CD8-positive, alpha-beta memory T cell (primary cell): ENCODE data around the gene TES. TPM values are rescaled to one million over a fixed set of nuclear protein-coding genes. Genes with fewer than 3 reads are reported as not detected.
A peak's percentile ranks its signal among the peaks of the same experiment; 100 is the strongest.

Experiments used
- CTCF ChIA-PET: fragments of 350-600 bp; sonication (Branson Sonifier 250); formaldehyde crosslinking; loops from one replicate; lab custom pipeline; 2021; ENCODE audit warnings: antibody characterized with exemption; lab: Charles Lee
- POLR2A ChIA-PET: fragments of 350-600 bp; sonication (Branson Sonifier 250); formaldehyde crosslinking; loops from one replicate; lab custom pipeline; 2021; ENCODE audit warnings: antibody characterized with exemption; lab: Charles Lee
- DNase-seq, 5 donors: peaks; one replicate each; pipeline versions ENCODE4 v3.0.0 to v3.0.0-alpha.2; 2020 to 2022; ENCODE audit warnings: mixed read lengths in 1 of 5
- H3K27ac ChIP-seq: one replicate; pipeline ENCODE4 v1.7.0; 2013; ENCODE audit warnings: low read depth, mild to moderate bottlenecking, low read length, moderate library complexity
- H3K27me3 ChIP-seq: 2 replicates; pipeline ENCODE4 v1.7.0; 2013; ENCODE audit warnings: low read length, mild to moderate bottlenecking; ENCODE audit not compliant: insufficient read depth, poor library complexity, severe bottlenecking
- H3K36me3 ChIP-seq: 2 replicates; pipeline ENCODE4 v1.7.0; 2013; ENCODE audit warnings: mild to moderate bottlenecking, low read length, moderate library complexity; ENCODE audit not compliant: insufficient read depth
- H3K4me1 ChIP-seq: 2 replicates; pipeline ENCODE4 v1.7.0; 2013; ENCODE audit warnings: mild to moderate bottlenecking, low read length, moderate library complexity; ENCODE audit not compliant: insufficient read depth
- H3K4me3 ChIP-seq: 2 replicates; pipeline ENCODE4 v1.7.0; 2013; ENCODE audit warnings: mild to moderate bottlenecking, low read length
- H3K9me3 ChIP-seq: 2 replicates; pipeline ENCODE4 v1.7.0; 2013; ENCODE audit warnings: mild to moderate bottlenecking, low read length
- H3K27ac Mint-ChIP-seq, 8 donors: one replicate each; pipeline ENCODE4 v1.8.0; 2020 to 2021; ENCODE audit warnings: mixed read lengths in 8 of 8, mild to moderate bottlenecking in 6 of 8, inconsistent platforms in 3 of 8, moderate library complexity in 3 of 8
- H3K27me3 Mint-ChIP-seq, 2 donors: one replicate each; pipeline ENCODE4 v1.8.0; 2020 to 2021; ENCODE audit warnings: mixed read lengths in 2 of 2, mild to moderate bottlenecking in 1 of 2, moderate library complexity in 1 of 2
- H3K36me3 Mint-ChIP-seq, 3 donors: one replicate each; pipeline ENCODE4 v1.8.0; 2020 to 2021; ENCODE audit warnings: mixed read lengths in 3 of 3, inconsistent platforms in 1 of 3, mild to moderate bottlenecking in 1 of 3
- H3K4me1 Mint-ChIP-seq, 3 donors: one replicate each; pipeline ENCODE4 v1.8.0; 2020 to 2021; ENCODE audit warnings: mixed read lengths in 3 of 3, inconsistent platforms in 1 of 3, mild to moderate bottlenecking in 1 of 3
- H3K4me3 Mint-ChIP-seq, 7 donors: one replicate each; pipeline ENCODE4 v1.8.0; 2020 to 2021; ENCODE audit warnings: mixed read lengths in 7 of 7, mild to moderate bottlenecking in 6 of 7, moderate library complexity in 4 of 7, inconsistent platforms in 2 of 7
- H3K9me3 Mint-ChIP-seq, 5 donors: one replicate each; pipeline ENCODE4 v1.8.0; 2020 to 2022; ENCODE audit warnings: mixed read lengths in 5 of 5, mild to moderate bottlenecking in 3 of 5, moderate library complexity in 2 of 5, inconsistent platforms in 1 of 5
- polyA plus RNA-seq: library from polyadenylated mRNA; unstranded; fragments of 300-500 nt; fragmentation: Illumina TruSeq; gene quantifications from one replicate; pipeline ENCODE4 v1.2.3, GENCODE V29; 2021
- total RNA-seq, 2 experiments: library from RNA; stranded (reverse); gene quantifications; one replicate each; pipeline ENCODE4 v1.2.3, GENCODE V29; 2021

The TES gene
- total and polyA plus RNA-seq, 3 experiments from 2014 or later: 58.4 to 193 (median 59.0) TPM

DNA sequence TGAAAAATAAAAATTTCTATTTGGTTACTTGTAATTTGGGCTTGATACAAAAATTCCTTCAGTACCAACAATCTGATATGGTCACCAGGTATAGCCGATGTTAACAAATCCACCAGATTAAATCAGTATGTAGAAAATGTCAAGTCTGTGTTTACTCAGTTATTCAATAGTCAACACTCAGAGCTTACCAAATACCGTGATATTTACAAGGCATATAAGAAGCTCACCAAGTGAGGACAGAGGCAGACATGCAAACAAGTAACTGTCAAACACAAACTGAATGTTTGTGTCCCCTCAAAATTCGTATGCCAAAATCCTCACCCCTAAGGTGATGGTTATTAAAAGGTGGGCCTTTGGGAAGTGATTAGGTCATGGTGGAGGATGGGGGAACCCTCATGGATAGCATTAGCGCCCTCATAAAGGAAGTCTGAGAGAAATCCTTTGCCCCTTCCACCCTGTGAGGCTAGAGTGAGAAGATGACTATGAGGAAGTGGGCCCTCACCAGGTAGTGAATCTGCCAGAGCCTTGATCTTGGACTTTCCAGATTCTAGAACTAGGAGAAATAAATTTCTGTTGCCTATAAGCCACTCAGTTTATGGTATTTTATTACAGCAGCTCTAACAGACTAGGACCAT lies 63.1 kb downstream of the TES start:
- DNase-seq: no peak
- no peaks in the 10 kb centered on the region for H3K27me3 ChIP-seq
- peak overlapping the region in 1 of 8 donors; percentile 31 for H3K27ac Mint-ChIP-seq
- CTCF ChIA-PET: no interaction called here
- no peaks in the 10 kb centered on the region for H3K9me3 ChIP-seq
- no peaks in the 10 kb centered on the region for H3K4me1 ChIP-seq
- H3K4me3 ChIP-seq: no peak overlapping the region
- no peaks in the 10 kb centered on the region for H3K4me1 Mint-ChIP-seq
- H3K4me3 Mint-ChIP-seq: no peak overlapping the region
- no peaks in the 10 kb centered on the region for H3K9me3 Mint-ChIP-seq
- H3K36me3 ChIP-seq: no peaks in the 10 kb centered on the region
- no peaks in the 10 kb centered on the region for H3K36me3 Mint-ChIP-seq
- no peak overlapping the region for H3K27ac ChIP-seq
- POLR2A ChIA-PET: no interaction called here
- peaks cover 9 to 47% of the 10 kb centered on the region in 2 donors for H3K27me3 Mint-ChIP-seq

DNA sequence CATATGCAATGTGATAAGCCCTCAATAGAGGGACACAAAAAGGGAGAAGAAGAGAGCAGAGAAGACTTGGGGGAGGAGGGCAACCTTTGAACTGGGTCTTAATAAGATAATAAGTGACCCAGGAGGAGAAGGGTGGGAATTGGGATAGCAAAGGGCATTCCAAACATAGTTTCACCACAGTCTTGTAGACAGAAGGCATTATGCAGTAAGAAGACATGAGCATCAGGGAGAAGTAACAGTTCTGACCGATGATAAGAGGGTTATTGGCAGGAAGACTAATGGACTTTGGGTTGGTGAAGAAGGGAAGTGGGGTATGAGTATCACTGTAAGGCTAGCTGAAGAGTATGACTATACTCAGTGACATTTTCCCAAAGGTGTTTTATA lies 63.6 kb downstream of the TES start:
- no peaks in the 10 kb centered on the region for H3K9me3 Mint-ChIP-seq
- H3K4me3 Mint-ChIP-seq: no peak overlapping the region
- H3K4me3 ChIP-seq: no peak overlapping the region
- POLR2A ChIA-PET: no interaction called here
- no peaks in the 10 kb centered on the region for H3K9me3 ChIP-seq
- CTCF ChIA-PET: no interaction called here
- no peaks in the 10 kb centered on the region for H3K36me3 Mint-ChIP-seq
- H3K27ac Mint-ChIP-seq: peak overlapping the region in 1 of 8 donors; percentile 31
- H3K4me1 Mint-ChIP-seq: no peaks in the 10 kb centered on the region
- peaks cover 5 to 44% of the 10 kb centered on the region in 2 donors for H3K27me3 Mint-ChIP-seq
- no peak overlapping the region for H3K27ac ChIP-seq
- H3K4me1 ChIP-seq: no peaks in the 10 kb centered on the region
- DNase-seq: no peak
- no peaks in the 10 kb centered on the region for H3K36me3 ChIP-seq
- H3K27me3 ChIP-seq: no peaks in the 10 kb centered on the region

DNA sequence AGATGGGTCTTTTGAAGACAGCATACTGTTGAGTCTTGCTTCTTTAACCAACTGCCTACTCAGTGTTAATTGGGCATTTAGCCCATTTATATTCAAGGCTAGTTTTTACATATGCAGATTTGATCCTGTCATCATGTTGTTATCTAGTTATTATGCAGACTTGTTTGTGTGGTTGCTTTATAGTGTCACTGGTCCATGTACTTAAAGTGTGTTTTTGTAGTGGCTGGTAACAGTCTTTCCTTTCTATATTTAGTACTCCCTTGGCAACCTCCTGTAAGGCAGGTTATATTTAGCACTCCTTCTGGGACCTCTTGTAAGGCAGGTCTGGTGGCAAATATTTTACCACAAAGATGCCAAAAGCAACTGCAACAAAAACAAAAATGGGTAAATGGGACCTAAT lies 66.7 kb downstream of the TES start:
- H3K36me3 ChIP-seq: no peaks in the 10 kb centered on the region
- H3K27ac ChIP-seq: no peak overlapping the region
- Mint-ChIP-seq H3K36me3 (no peaks in the 10 kb centered on the region), H3K4me1 (no peaks in the 10 kb centered on the region), H3K27me3 (peaks cover 2 to 41% of the 10 kb centered on the region in 2 donors), H3K27ac (peak overlapping the region in 1 of 8 donors; percentile 5), H3K4me3 (no peak overlapping the region), H3K9me3 (no peaks in the 10 kb centered on the region)
- H3K4me1 ChIP-seq: no peaks in the 10 kb centered on the region
- DNase-seq: no peak
- no peak overlapping the region for H3K4me3 ChIP-seq
- ChIA-PET POLR2A (no interaction called here), CTCF (no interaction called here)
- no peaks in the 10 kb centered on the region for H3K27me3 ChIP-seq
- H3K9me3 ChIP-seq: no peaks in the 10 kb centered on the region

DNA sequence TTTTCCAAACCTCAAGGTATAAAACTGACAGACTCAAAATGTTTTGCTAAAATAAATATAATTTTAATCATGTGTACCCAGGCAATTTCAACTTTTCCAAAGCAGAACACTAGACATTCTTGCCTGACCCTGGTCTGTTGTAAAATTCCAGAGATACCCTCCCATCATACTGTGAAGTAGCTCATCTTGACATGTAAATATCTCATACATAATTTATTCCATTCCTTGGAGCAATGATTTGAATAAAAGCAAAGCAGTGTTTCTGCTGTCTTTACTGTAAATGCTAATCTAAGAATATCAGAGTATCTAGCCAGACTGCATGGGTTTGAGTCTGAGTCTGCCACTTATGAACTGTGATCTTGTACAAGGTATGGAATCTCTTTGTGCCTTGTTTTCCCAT lies 68.9 kb downstream of the TES start:
- ChIA-PET CTCF (no interaction called here), POLR2A (no interaction called here)
- no peaks in the 10 kb centered on the region for H3K36me3 Mint-ChIP-seq
- no peak for DNase-seq
- no peak overlapping the region for H3K27ac ChIP-seq
- H3K36me3 ChIP-seq: no peaks in the 10 kb centered on the region
- H3K27ac Mint-ChIP-seq: no peak overlapping the region
- no peak overlapping the region for H3K4me3 Mint-ChIP-seq
- H3K27me3 ChIP-seq: no peaks in the 10 kb centered on the region
- H3K9me3 ChIP-seq: no peaks in the 10 kb centered on the region
- no peaks in the 10 kb centered on the region for H3K4me1 ChIP-seq
- no peak overlapping the region for H3K4me3 ChIP-seq
- no peaks in the 10 kb centered on the region for H3K4me1 Mint-ChIP-seq
- no peaks in the 10 kb centered on the region for H3K9me3 Mint-ChIP-seq
- H3K27me3 Mint-ChIP-seq: peaks cover 2 to 41% of the 10 kb centered on the region in 2 donors

DNA sequence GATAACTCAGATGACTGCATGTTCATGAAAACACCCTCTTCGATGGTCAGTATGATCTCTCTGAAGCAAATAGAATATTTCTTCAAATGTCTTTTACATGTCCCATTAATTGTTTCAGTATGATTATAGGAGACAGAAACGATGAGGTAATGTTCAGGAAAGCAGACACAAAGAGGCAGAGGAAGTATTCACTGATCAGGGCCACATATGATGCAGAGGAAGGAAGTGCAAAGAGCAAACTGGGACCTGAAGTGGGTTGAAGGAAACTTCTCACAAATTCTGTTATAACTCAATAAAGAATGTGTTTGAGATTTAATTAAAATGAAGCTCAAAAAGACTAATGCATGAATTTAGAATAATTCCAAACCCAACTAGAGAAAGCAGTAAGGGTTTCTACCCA lies 70.5 kb downstream of the TES start:
- POLR2A ChIA-PET: no interaction called here
- CTCF ChIA-PET: no interaction called here

DNA sequence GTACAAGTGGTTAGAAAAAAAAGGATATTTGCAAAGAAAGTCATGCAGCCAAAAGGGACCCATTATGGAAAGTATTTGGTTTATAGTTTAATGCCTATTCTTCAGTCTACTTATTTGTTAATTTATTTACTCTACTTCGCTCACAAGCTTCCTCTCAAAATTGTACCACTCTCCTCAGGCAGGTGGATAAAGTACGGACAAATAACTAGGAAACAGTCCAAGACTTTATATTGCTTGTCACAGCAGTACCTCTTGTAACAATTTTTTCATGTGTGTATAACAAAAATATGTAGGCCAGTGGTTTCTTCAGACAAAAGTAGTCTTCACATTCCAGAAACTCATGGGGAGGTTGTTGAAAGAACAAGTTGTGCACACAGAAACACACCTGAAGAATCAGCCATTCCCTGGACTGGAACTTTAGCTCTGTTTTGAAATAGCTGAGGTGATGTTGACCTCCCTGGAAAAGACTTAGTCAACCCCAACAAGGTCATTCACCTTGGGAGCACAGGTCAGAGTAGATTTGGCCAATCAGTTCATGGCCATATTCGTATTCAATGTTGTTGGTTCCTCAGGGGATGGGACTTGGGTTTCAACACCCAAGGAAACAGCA lies 73.4 kb downstream of the TES start:
- H3K27ac ChIP-seq: no peak overlapping the region
- ChIA-PET CTCF (no interaction called here), POLR2A (no interaction called here)
- Mint-ChIP-seq H3K27ac (no peak overlapping the region), H3K27me3 (peaks cover 8 to 22% of the 10 kb centered on the region in 2 donors), H3K36me3 (no peaks in the 10 kb centered on the region), H3K4me1 (no peaks in the 10 kb centered on the region), H3K4me3 (no peak overlapping the region), H3K9me3 (no peaks in the 10 kb centered on the region)
- no peak for DNase-seq
- H3K4me3 ChIP-seq: no peak overlapping the region
- H3K36me3 ChIP-seq: no peaks in the 10 kb centered on the region
- no peaks in the 10 kb centered on the region for H3K9me3 ChIP-seq
- H3K4me1 ChIP-seq: no peaks in the 10 kb centered on the region
- no peaks in the 10 kb centered on the region for H3K27me3 ChIP-seq

More for the DNA sequence above, 70.5 kb downstream of the TES start:
- no peak overlapping the region for H3K4me3 Mint-ChIP-seq
- Histone ChIP-seq H3K9me3 (no peaks in the 10 kb centered on the region), H3K27me3 (no peaks in the 10 kb centered on the region), H3K27ac (no peak overlapping the region), H3K36me3 (no peaks in the 10 kb centered on the region), H3K4me3 (no peak overlapping the region), H3K4me1 (no peaks in the 10 kb centered on the region)
- H3K4me1 Mint-ChIP-seq: no peaks in the 10 kb centered on the region
- no peak for DNase-seq
- H3K36me3 Mint-ChIP-seq: no peaks in the 10 kb centered on the region
- H3K9me3 Mint-ChIP-seq: no peaks in the 10 kb centered on the region
- no peak overlapping the region for H3K27ac Mint-ChIP-seq
- peaks cover under 1 to 45% of the 10 kb centered on the region in 2 donors for H3K27me3 Mint-ChIP-seq

DNA sequence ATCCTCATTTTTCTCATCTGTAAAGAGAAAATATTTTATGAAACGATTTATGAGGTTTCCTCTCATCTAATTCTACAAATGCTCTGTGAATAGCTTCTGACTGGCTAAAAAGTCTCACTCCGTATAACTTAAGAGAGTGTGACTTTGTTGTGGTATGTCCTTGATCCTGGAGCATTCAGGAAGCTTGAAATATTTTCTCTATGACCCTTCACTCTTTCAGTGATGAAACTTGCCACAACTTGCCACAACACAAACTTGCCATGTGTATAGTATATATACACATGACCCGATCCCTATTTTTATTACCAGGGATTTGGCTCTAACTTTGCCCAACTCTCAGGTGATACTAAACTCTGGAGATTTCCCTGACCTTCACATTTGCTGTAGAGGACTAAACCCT lies 74.1 kb downstream of the TES start:
- H3K4me1 ChIP-seq: no peaks in the 10 kb centered on the region
- H3K27ac ChIP-seq: no peak overlapping the region
- H3K9me3 ChIP-seq: no peaks in the 10 kb centered on the region
- ChIA-PET POLR2A (no interaction called here), CTCF (no interaction called here)
- no peaks in the 10 kb centered on the region for H3K27me3 ChIP-seq
- H3K36me3 ChIP-seq: no peaks in the 10 kb centered on the region
- no peaks in the 10 kb centered on the region for H3K9me3 Mint-ChIP-seq
- no peak overlapping the region for H3K4me3 ChIP-seq
- H3K4me1 Mint-ChIP-seq: no peaks in the 10 kb centered on the region
- H3K4me3 Mint-ChIP-seq: no peak overlapping the region
- peaks cover 8 to 20% of the 10 kb centered on the region in 2 donors for H3K27me3 Mint-ChIP-seq
- no peak for DNase-seq
- H3K36me3 Mint-ChIP-seq: no peaks in the 10 kb centered on the region
- no peak overlapping the region for H3K27ac Mint-ChIP-seq

DNA sequence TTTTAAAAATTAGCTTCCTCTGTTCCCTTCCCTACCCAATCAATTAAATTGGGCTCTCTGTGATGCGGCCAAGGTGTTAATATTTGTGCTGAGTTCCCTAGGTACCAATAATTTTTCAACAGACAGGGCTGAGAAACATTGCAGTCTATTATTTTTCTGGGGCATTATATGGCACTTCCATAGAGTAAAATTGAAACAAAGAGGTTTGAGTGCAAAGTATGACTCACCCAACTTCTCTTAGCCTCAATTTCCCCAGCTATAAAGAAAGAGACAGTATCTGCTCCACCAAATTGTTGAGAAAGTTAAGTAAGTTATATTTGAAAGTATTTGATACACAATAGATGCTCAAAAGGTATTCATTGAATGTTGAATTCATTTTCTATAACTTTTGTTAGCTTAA lies 74.9 kb downstream of the TES start:
- no peaks in the 10 kb centered on the region for H3K4me1 Mint-ChIP-seq
- DNase-seq: no peak
- H3K27ac ChIP-seq: no peak overlapping the region
- no peak overlapping the region for H3K27ac Mint-ChIP-seq
- H3K9me3 Mint-ChIP-seq: no peaks in the 10 kb centered on the region
- POLR2A ChIA-PET: no interaction called here
- H3K4me3 Mint-ChIP-seq: no peak overlapping the region
- H3K9me3 ChIP-seq: no peaks in the 10 kb centered on the region
- no peak overlapping the region for H3K4me3 ChIP-seq
- H3K27me3 ChIP-seq: no peaks in the 10 kb centered on the region
- CTCF ChIA-PET: no interaction called here
- no peaks in the 10 kb centered on the region for H3K36me3 Mint-ChIP-seq
- no peaks in the 10 kb centered on the region for H3K36me3 ChIP-seq
- no peaks in the 10 kb centered on the region for H3K4me1 ChIP-seq
- peaks cover 8 to 20% of the 10 kb centered on the region in 2 donors for H3K27me3 Mint-ChIP-seq
